Activated CD8-positive, alpha-beta memory T cell treated with anti-CD3 and anti-CD28 coated beads, Interleukin-2, amount 50 U/mL, for 24 hours (primary cell): ENCODE results near the gene MTREX.

ENCODE experiments used
- DNase-seq: peaks from one replicate; pipeline ENCODE4 v3.0.0-alpha.2; 2020; ENCODE audit errors: extremely low read depth

Gene MTREX

DNA sequence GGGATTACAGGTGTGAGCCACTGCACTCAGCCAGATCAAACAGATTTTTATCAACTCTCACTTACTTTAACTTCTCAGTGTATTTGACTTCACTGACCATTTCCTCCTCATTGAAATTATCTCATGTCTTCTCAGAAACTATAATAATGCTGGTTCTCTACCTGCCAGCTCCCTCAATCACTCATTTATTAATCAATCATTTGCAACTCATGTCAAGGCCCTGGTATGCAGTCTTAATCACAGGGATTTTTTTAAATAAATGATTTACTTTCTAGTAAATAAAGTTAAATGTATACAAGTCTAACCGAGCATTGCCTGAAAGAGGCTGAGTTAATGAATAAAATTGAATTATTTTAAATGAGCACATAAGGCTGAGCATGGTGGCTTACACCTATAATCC lies 163.7 kb downstream of the MTREX start:
- no peak for DNase-seq

DNA sequence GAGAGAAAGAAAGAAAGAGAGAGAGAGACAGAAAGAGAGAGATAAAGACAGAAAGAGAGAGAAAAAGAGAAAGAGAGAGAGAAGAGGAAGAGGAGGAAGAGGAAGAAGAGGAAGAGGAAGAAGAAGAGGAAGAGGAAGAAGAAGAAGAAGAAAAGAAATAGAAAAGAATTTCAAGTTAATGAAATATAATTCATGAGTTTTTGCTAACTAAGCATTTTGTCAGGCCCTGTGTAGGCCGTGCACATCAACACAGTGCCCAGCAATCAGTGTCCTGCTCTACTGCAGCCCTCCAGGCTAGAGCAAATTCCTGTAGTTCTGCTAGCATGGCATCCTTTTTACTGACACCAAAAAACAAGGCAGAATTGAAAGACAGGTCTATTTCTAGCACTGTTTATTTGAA lies 164.9 kb downstream of the MTREX start:
- DNase-seq: no peak
